PC-3 (cell line): Measurements from ENCODE around the gene MSI2. TPM values are rescaled to one million over a fixed set of nuclear protein-coding genes. Genes with fewer than 3 reads are reported as not detected.

ENCODE experiments used
- ATAC-seq: fragments of 200-7000 bp; cut with Tn5 transposase; 2 replicates; pipeline ENCODE4 v1.9.1; 2020; ENCODE audit warnings: mild to moderate bottlenecking, moderate library complexity
- BruUV-seq: library from RNA; stranded (reverse); fragments of 400-500 nt; replicated peaks from 2 replicates; lab custom pipeline; 2021; lab: Mats Ljungman, UMichigan
- CTCF ChIA-PET: fragments of 300-600 bp; sonication (Branson Sonifier 250); formaldehyde crosslinking; loops from one replicate; lab custom pipeline; 2022; ENCODE audit warnings: antibody characterized with exemption; lab: Charles Lee
- POLR2A ChIA-PET: fragments of 300-600 bp; sonication (Branson Sonifier 250); formaldehyde crosslinking; loops from one replicate; lab custom pipeline; 2022; ENCODE audit warnings: antibody characterized with exemption; ENCODE audit not compliant: unreplicated experiment; lab: Charles Lee
- DNase-seq: peaks from one replicate; pipeline ENCODE4 v3.0.0-alpha.2; 2015
- H2AFZ ChIP-seq: fragments of 300-600 bp; sonication (generic); 2 replicates; pipeline ENCODE4 v1.6.0; 2016; ENCODE audit warnings: antibody characterized with exemption, low read length
- H3F3A ChIP-seq: fragments of 300-600 bp; sonication (generic); one replicate; pipeline ENCODE4 v1.6.0; 2017; ENCODE audit warnings: antibody characterized with exemption, low read length, control low read depth, mild to moderate bottlenecking; ENCODE audit not compliant: unreplicated experiment
- H3K27ac ChIP-seq: fragments of 300-600 bp; sonication (generic); 2 replicates; pipeline ENCODE4 v1.5.1; 2016; ENCODE audit warnings: mild to moderate bottlenecking, low read length
- H3K27me3 ChIP-seq: fragments of 300-600 bp; sonication (generic); 2 replicates; pipeline ENCODE4 v1.6.1; 2016; ENCODE audit warnings: low read length, mixed read lengths
- H3K36me3 ChIP-seq: fragments of 300-600 bp; sonication (generic); 2 replicates; pipeline ENCODE4 v1.6.1; 2016; ENCODE audit warnings: low read depth, mixed run types, low read length, mixed read lengths
- H3K4me1 ChIP-seq: fragments of 300-600 bp; sonication (generic); 2 replicates; pipeline ENCODE4 v1.5.1; 2016; ENCODE audit warnings: low read length; ENCODE audit not compliant: insufficient read depth
- H3K4me2 ChIP-seq: fragments of 300-600 bp; sonication (generic); 2 replicates; pipeline ENCODE4 v1.6.0; 2016; ENCODE audit warnings: low read length
- H3K4me3 ChIP-seq: fragments of 300-600 bp; sonication (generic); 2 replicates; pipeline ENCODE4 v1.5.1; 2016; ENCODE audit warnings: mild to moderate bottlenecking, low read length, mixed read lengths
- H3K79me2 ChIP-seq: fragments of 300-600 bp; sonication (generic); 2 replicates; pipeline ENCODE4 v1.6.1; 2017; ENCODE audit warnings: low read length, mixed read lengths
- H3K9ac ChIP-seq: fragments of 300-600 bp; sonication (generic); 2 replicates; pipeline ENCODE4 v1.6.0; 2016; ENCODE audit warnings: mild to moderate bottlenecking, low read length
- H3K9me2 ChIP-seq: fragments of 300-600 bp; sonication (generic); replicated peaks from 2 replicates; pipeline ENCODE4 v1.6.1; 2016; ENCODE audit warnings: mixed run types, low read length, mixed read lengths
- H3K9me3 ChIP-seq: fragments of 300-600 bp; sonication (generic); 2 replicates; pipeline ENCODE4 v1.6.1; 2016; ENCODE audit warnings: low read length, mixed read lengths
- H4K20me1 ChIP-seq: fragments of 300-600 bp; sonication (generic); 2 replicates; pipeline ENCODE4 v1.6.1; 2016; ENCODE audit warnings: low read length, mixed read lengths
- CTCF ChIP-seq: fragments of 300-600 bp; sonication (generic); conservative IDR thresholded peaks from 2 replicates; pipeline ENCODE4 v1.5.1; 2017; ENCODE audit warnings: antibody characterized with exemption, low read depth, mild to moderate bottlenecking, low read length
- EZH2 ChIP-seq: fragments of 300-600 bp; sonication (generic); IDR thresholded peaks from one replicate; pipeline ENCODE4 v1.6.1; 2017; ENCODE audit warnings: antibody characterized with exemption, mild to moderate bottlenecking, low read length; ENCODE audit not compliant: unreplicated experiment
- EZH2phosphoT487 ChIP-seq: fragments of 300-600 bp; sonication (generic); IDR thresholded peaks from 2 replicates; pipeline ENCODE4 v1.6.1; 2018; ENCODE audit warnings: mild to moderate bottlenecking, antibody characterized with exemption, low read length, borderline replicate concordance
- intact Hi-C: fragments of 100-400 bp; cut with micrococcal nuclease; formaldehyde crosslinking; loops from 2 replicates; pipeline ENCODE4 v1.9.0; 2023
- total RNA-seq: library from RNA; depleted of rRNA; stranded (reverse); fragments of >200 nt; gene quantifications from 2 replicates; pipeline ENCODE4 v1.2.3, GENCODE V29; 2014

The MSI2 gene
- total RNA-seq, 1 experiment from 2014 or later: 54.7 TPM

- H3K9me2 ChIP-seq: no peaks in the 10 kb centered on the region
- H4K20me1 ChIP-seq: no peaks in the 10 kb centered on the region
- peaks cover 7% of the 10 kb centered on the region for H3K36me3 ChIP-seq
- ChIA-PET CTCF (no interaction called here), POLR2A (no interaction called here)
- no peaks in the 10 kb centered on the region for H3K27me3 ChIP-seq
- intact Hi-C loops: no loop called here
- DNase-seq: no peak
- no peak overlapping the region for H3K4me2 ChIP-seq
- TF ChIP-seq EZH2 (no peak), EZH2phosphoT487 (no peak), CTCF (no peak)
- H3K27ac ChIP-seq: no peak overlapping the region
- H3K4me1 ChIP-seq: no peaks in the 10 kb centered on the region
- no peaks in the 10 kb centered on the region for H3K79me2 ChIP-seq
- H2AFZ ChIP-seq: no peak overlapping the region
- no peak overlapping the region for H3K9ac ChIP-seq
- no TSS peak for BruUV-seq
- no peaks in the 10 kb centered on the region for H3F3A ChIP-seq
- peaks cover 5% of the 10 kb centered on the region; the same call in 1 of the 2 replicates for H3K9me3 ChIP-seq
- no peak overlapping the region for H3K4me3 ChIP-seq
- no peak for ATAC-seq
These were observed 359.8 kb downstream of the MSI2 start for GRCh38 chr17:57615836-57616757.

GRCh38 chr17:57617218-57617617 lies 360.9 kb downstream of the MSI2 start:
- DNase-seq (no peak), ATAC-seq (no peak)
- H3K4me3 ChIP-seq: no peak overlapping the region
- H3K36me3 ChIP-seq: peaks cover 7% of the 10 kb centered on the region
- no peak overlapping the region for H3K4me2 ChIP-seq
- H3K27ac ChIP-seq: no peak overlapping the region
- H3K9me2 ChIP-seq: no peaks in the 10 kb centered on the region
- no peaks in the 10 kb centered on the region for H3F3A ChIP-seq
- intact Hi-C loops: no loop called here
- H3K4me1 ChIP-seq: no peaks in the 10 kb centered on the region
- H4K20me1 ChIP-seq: no peaks in the 10 kb centered on the region
- no peaks in the 10 kb centered on the region for H3K79me2 ChIP-seq
- TF ChIP-seq EZH2 (no peak), EZH2phosphoT487 (no peak), CTCF (no peak)
- H3K9ac ChIP-seq: no peak overlapping the region
- POLR2A ChIA-PET: no interaction called here
- TSS peak; percentile 19 for BruUV-seq
- H3K9me3 ChIP-seq: peaks cover 5% of the 10 kb centered on the region; the same call in 1 of the 2 replicates
- no peak overlapping the region for H2AFZ ChIP-seq
- CTCF ChIA-PET: no interaction called here
- H3K27me3 ChIP-seq: no peaks in the 10 kb centered on the region
